GM21390 (cell line): ENCODE measurements around the gene TPD52L2.
"Not testable (repeated sequence)": the region's sequence is repeated elsewhere in the genome, so short reads cannot be mapped to it uniquely, and the experiment has no call there.

Source experiments
- ATAC-seq: cut with Tn5 transposase; IDR thresholded peaks from one replicate; pipeline ENCODE4 v1.9.1; 2021; ENCODE audit not compliant: unreplicated experiment

Gene TPD52L2

GRCh38 chr20:63855363-63856097 is 9.5 kb upstream of the TPD52L2 start:
- ATAC-seq = no peak

- no peak for ATAC-seq
Observed at GRCh38 chr20:63856098-63856511, 9.0 kb upstream of the TPD52L2 start.

- ATAC-seq = no peak
Observed at GRCh38 chr20:63857764-63858392, 7.2 kb upstream of the TPD52L2 start.

- no peak for ATAC-seq
Observed at GRCh38 chr20:63858393-63859165, 6.5 kb upstream of the TPD52L2 start.

DNA sequence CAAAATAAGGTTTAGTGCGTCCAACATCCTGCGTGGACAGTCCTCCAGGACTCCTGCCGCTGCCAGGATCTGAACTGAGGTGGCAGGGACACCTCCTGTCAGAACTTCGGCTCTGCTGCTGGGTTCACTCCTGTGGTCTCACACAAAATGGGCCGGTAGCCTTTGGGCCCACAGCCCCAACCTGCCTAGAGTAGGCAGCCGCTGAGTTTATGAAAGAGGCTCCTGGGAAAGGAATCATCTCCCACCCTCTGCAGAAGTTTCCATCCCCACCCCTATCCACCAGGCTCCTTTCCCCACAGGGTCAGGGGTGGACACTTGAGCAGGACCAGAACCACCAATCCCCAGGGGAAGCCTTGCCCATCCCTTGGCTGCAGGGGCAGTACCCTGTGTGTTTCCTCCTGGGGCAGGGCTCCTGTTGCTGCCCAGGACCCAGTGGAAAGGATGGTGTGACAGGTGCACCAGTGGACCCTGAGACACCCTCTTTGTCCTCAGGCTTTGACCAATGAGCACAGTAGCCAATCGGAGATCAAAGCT is 5.8 kb upstream of the TPD52L2 start:
- no peak for ATAC-seq

DNA sequence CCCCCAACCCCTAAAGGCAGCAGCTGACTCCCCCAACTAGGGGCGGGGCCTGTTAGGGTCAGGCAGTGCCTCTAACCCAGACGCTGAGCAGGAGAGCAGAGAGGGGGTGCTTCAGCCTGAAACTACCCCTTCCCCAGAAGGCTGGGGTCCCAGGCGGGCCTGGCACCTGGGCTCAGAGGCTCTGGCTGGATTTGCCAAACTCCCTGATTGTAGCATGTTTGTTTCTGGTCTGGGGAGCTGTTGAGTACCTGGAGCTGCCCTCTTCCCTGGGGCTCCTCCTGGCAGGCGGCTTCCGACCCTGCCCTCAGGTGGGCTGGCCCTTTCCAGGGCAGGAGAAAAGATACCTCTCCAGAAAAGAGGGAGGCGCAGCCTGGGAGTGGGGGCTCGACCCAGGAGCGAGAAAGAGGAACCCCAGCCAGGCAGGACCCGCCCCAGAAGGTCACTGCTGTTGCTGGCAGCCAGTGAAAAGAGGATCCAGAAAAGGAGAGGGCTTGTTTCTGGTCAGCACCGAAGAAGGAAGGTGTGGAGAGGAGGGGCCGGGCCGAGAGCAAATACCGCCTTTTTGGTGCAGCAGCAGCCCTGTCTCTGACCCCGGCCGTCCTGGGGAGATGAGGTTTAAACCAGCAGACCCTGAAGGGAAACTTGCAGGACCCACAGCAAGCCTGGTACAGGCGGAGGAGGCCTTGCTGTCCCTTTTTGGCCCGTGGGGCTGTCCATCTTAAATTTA is 4.6 kb upstream of the TPD52L2 start:
- ATAC-seq = no peak

GRCh38 chr20:63861365-63861934 is 3.6 kb upstream of the TPD52L2 start, which contains the start of gene ABHD16B:
TSS of gene ABHD16B (plus strand) at chr20:63861498. CDS start at chr20:63861541, 43 bp downstream.
- no peak for ATAC-seq

- no peak for ATAC-seq
Observed at GRCh38 chr20:63861981-63862901, 2.8 kb upstream of the TPD52L2 start.

DNA sequence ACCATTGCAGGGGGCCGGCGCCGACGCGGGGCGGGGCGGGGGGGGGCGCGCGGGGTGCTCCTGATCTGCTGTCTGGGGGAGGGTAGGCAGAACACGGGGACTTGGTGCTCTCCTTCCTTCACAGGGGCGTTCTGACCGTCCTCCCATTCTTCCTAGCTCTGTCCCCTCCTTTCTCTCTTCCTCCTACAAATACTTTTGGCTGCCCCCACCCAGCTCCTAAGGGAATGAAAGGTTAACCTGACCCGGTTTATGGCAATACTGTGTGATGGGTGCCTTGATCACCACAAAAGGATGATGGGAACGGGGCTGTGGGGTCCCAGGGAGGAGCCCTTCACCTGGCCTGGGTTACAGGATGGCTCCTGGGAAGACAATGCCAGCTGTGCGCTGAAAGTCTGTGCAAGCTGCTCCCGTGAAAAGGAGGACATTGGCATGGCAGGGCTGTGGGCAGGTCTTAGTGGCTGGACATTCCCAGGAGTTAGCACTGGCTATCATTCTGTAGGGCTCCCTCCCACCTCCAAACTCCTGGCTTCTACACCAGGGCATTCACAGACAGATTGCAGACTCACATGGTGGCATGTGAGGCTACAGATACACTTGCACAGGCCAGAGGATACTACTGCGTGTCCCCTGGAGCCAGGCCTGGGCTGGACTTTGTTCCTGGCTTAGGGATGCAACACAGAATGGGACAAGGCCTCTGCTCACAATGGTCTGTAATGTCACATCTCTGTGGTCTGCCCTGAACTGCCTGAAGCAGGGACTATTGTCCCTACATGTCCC is 1.9 kb upstream of the TPD52L2 start:
- no peak for ATAC-seq

- ATAC-seq = peak; percentile 68
Observed at GRCh38 chr20:63863798-63864544, 1.1 kb upstream of the TPD52L2 start.

DNA sequence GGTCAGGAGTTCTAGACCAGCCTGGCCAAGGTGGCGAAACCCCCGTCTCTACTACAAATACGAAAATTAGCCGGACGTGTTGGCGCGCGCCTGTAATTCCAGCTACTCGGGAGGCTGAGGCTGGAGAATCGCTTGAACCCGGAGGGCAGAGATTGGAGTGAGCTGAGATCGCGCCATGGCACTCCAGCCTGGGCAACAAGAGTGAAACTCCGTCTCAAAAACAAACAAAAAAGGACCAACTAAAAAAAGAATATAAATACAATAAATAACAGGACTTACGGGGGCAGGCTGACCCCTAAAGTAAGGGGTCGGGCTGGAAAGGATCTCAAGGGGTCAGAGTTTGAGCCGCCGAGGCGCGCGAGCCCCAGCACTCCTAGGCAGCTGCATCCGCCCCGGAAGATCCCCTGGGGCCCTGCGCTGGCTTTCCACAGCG is 509 bp upstream of the TPD52L2 start:
- no peak for ATAC-seq

DNA sequence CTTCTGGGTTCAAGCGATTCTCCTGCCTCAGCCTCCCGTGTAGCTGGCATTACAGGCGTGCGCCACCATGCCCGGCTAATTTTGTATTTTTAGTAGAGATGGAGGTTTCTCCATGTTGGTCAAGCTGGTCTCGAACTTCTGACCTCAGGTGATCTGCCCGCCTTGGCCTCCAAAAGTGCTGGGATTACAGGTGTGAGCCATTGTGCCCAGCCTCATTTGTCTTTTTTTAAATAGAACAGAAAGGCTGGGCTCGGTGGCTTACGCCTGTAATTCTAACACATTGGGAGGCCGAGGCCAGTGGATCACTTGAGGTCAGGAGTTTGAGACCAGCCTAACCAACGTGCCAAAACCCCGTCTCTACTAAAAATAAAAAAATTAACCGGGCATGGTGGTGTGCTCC is 2.0 kb downstream of the TPD52L2 start:
- not testable (repeated sequence) for ATAC-seq

- ATAC-seq = no peak
Observed at GRCh38 chr20:63868264-63868663, 3.2 kb downstream of the TPD52L2 start.

DNA sequence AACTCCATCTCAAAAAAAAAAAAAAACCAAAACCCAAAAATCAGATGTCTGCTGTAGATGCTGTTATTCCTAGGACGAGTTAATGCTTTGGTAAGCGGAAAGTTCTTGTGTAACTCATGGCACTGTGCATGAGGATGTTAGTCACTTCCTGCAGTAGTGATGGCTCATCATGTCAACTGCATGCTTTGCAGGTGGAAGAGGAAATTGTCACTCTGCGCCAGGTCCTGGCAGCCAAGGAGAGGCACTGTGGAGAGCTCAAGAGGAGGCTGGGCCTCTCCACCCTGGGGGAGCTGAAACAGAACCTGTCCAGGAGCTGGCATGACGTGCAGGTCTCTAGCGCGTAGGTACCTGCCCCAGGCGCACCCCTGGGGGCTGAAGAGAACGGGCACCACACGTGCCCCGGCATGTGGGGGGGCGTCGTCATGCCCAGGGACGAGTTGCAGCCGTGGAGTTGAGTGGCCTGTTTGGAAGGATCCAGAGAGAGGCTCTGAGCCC is 8.5 kb downstream of the TPD52L2 start:
- ATAC-seq = no peak

GRCh38 chr20:63874241-63874640 is 9.2 kb downstream of the TPD52L2 start:
- ATAC-seq = not testable (repeated sequence)

- no peak for ATAC-seq
Observed at GRCh38 chr20:63876489-63877036, 11.5 kb downstream of the TPD52L2 start.

GRCh38 chr20:63877755-63878470 is 12.8 kb downstream of the TPD52L2 start:
- ATAC-seq = no peak
